Loucy (cell line): ENCODE results near the gene OR8D2.

Experiments
- H2AFZ ChIP-seq: fragments of 200-600 bp; sonication (generic); 2 replicates; pipeline ENCODE4 v1.6.0; 2016; ENCODE audit warnings: antibody characterized with exemption, mild to moderate bottlenecking, low read length, moderate library complexity
- H3F3A ChIP-seq: fragments of 200-600 bp; 2 replicates; pipeline ENCODE4 v1.6.0; 2016; ENCODE audit warnings: antibody characterized with exemption, low read depth, mild to moderate bottlenecking
- H3K27me3 ChIP-seq: fragments of 200-600 bp; sonication (generic); 2 replicates; pipeline ENCODE4 v1.6.1; 2014; ENCODE audit warnings: low read length, mild to moderate bottlenecking; ENCODE audit not compliant: insufficient read depth, poor library complexity, severe bottlenecking
- H3K36me3 ChIP-seq: fragments of 200-600 bp; sonication (generic); 2 replicates; pipeline ENCODE4 v1.6.1; 2016; ENCODE audit warnings: low read length; ENCODE audit not compliant: insufficient read depth
- H3K4me1 ChIP-seq: fragments of 200-600 bp; sonication (generic); 2 replicates; pipeline ENCODE4 v1.5.1; 2014; ENCODE audit warnings: low read length, mild to moderate bottlenecking; ENCODE audit not compliant: insufficient read depth, poor library complexity, severe bottlenecking
- H3K4me2 ChIP-seq: fragments of 200-600 bp; sonication (generic); 2 replicates; pipeline ENCODE4 v1.6.0; 2014; ENCODE audit warnings: antibody characterized with exemption, low read length, low read depth, mild to moderate bottlenecking; ENCODE audit not compliant: poor library complexity, severe bottlenecking
- H3K4me3 ChIP-seq: fragments of 200-600 bp; sonication (generic); 2 replicates; pipeline ENCODE4 v1.5.1; 2014; ENCODE audit warnings: low read length, mild to moderate bottlenecking, mixed read lengths; ENCODE audit not compliant: poor library complexity, severe bottlenecking
- H3K79me2 ChIP-seq: fragments of 200-600 bp; sonication (generic); 2 replicates; pipeline ENCODE4 v1.6.1; 2014; ENCODE audit warnings: low read length; ENCODE audit not compliant: insufficient read depth
- H3K9ac ChIP-seq: fragments of 200-600 bp; sonication (generic); 2 replicates; pipeline ENCODE4 v1.6.0; 2014; ENCODE audit warnings: mild to moderate bottlenecking, low read depth, low read length, moderate library complexity; ENCODE audit not compliant: poor library complexity, severe bottlenecking
- H3K9me2 ChIP-seq: fragments of 200-600 bp; sonication (generic); replicated peaks from 2 replicates; pipeline ENCODE4 v1.6.1; 2016; ENCODE audit warnings: low read depth, low read length, mixed read lengths
- H3K9me3 ChIP-seq: fragments of 200-600 bp; sonication (generic); 2 replicates; pipeline ENCODE4 v1.6.1; 2014; ENCODE audit warnings: mild to moderate bottlenecking, antibody characterized with exemption, low read length, low read depth; ENCODE audit not compliant: insufficient read depth
- H4K20me1 ChIP-seq: fragments of 200-600 bp; sonication (generic); 2 replicates; pipeline ENCODE4 v1.6.0; 2014; ENCODE audit warnings: antibody characterized with exemption, low read length, mild to moderate bottlenecking; ENCODE audit not compliant: insufficient read depth, poor library complexity, severe bottlenecking
- EZH2phosphoT487 ChIP-seq: fragments of 200-600 bp; IDR thresholded peaks from 2 replicates; pipeline ENCODE4 v1.6.1; 2018; ENCODE audit warnings: antibody characterized with exemption, mild to moderate bottlenecking, moderate library complexity, borderline replicate concordance
- TF ChIP-seq, protein P1 (sequence below): fragments of 200-600 bp; sonication (generic); conservative IDR thresholded peaks from 2 replicates; pipeline ENCODE4 v1.5.1; 2014; ENCODE audit warnings: mild to moderate bottlenecking, antibody characterized with exemption, low read length

The OR8D2 gene

GRCh38 chr11:124301548-124301947, 18.4 kb downstream of the OR8D2 start:
- TF ChIP-seq EZH2phosphoT487, result no peak
- TF ChIP-seq, protein P1, sequence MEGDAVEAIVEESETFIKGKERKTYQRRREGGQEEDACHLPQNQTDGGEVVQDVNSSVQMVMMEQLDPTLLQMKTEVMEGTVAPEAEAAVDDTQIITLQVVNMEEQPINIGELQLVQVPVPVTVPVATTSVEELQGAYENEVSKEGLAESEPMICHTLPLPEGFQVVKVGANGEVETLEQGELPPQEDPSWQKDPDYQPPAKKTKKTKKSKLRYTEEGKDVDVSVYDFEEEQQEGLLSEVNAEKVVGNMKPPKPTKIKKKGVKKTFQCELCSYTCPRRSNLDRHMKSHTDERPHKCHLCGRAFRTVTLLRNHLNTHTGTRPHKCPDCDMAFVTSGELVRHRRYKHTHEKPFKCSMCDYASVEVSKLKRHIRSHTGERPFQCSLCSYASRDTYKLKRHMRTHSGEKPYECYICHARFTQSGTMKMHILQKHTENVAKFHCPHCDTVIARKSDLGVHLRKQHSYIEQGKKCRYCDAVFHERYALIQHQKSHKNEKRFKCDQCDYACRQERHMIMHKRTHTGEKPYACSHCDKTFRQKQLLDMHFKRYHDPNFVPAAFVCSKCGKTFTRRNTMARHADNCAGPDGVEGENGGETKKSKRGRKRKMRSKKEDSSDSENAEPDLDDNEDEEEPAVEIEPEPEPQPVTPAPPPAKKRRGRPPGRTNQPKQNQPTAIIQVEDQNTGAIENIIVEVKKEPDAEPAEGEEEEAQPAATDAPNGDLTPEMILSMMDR, result no peak
- Histone ChIP-seq H3K4me2 (no peak overlapping the region), H3K9me3 (no peaks in the 10 kb centered on the region), H3F3A (no peaks in the 10 kb centered on the region), H3K4me3 (no peak overlapping the region), H3K36me3 (no peaks in the 10 kb centered on the region), H3K9me2 (no peaks in the 10 kb centered on the region), H3K27me3 (no peaks in the 10 kb centered on the region), H3K79me2 (no peaks in the 10 kb centered on the region), H3K4me1 (no peaks in the 10 kb centered on the region), H2AFZ (no peak overlapping the region), H4K20me1 (no peaks in the 10 kb centered on the region), H3K9ac (no peak overlapping the region)

GRCh38 chr11:124297921-124298320, 22.1 kb downstream of the OR8D2 start:
- H4K20me1 ChIP-seq, result no peaks in the 10 kb centered on the region
- TF ChIP-seq, protein P1, result no peak
- no peak for TF ChIP-seq EZH2phosphoT487
- H3K4me3 ChIP-seq, result no peak overlapping the region

GRCh38 chr11:124296016-124296415, 24.0 kb downstream of the OR8D2 start:
- H3F3A ChIP-seq, result no peaks in the 10 kb centered on the region
- no peaks in the 10 kb centered on the region for H3K27me3 ChIP-seq
- no peaks in the 10 kb centered on the region for H4K20me1 ChIP-seq
- no peaks in the 10 kb centered on the region for H3K9me2 ChIP-seq
- TF ChIP-seq, protein P1, result no peak
- no peak for TF ChIP-seq EZH2phosphoT487
- H3K4me2 ChIP-seq, result no peak overlapping the region
- H3K36me3 ChIP-seq, result no peaks in the 10 kb centered on the region
- H2AFZ ChIP-seq, result no peak overlapping the region
- H3K9me3 ChIP-seq, result no peaks in the 10 kb centered on the region
- no peaks in the 10 kb centered on the region for H3K79me2 ChIP-seq
- H3K4me3 ChIP-seq, result no peak overlapping the region
- H3K4me1 ChIP-seq, result no peaks in the 10 kb centered on the region
- no peak overlapping the region for H3K9ac ChIP-seq

More at GRCh38 chr11:124297921-124298320, 22.1 kb downstream of the OR8D2 start:
- Histone ChIP-seq H3K9me2 (no peaks in the 10 kb centered on the region), H3K9ac (no peak overlapping the region), H3K4me1 (no peaks in the 10 kb centered on the region), H3K4me2 (no peak overlapping the region), H3K27me3 (no peaks in the 10 kb centered on the region), H3K9me3 (no peaks in the 10 kb centered on the region), H3K79me2 (no peaks in the 10 kb centered on the region), H2AFZ (no peak overlapping the region), H3K36me3 (no peaks in the 10 kb centered on the region), H3F3A (no peaks in the 10 kb centered on the region)
